GM18502 (cell line): ENCODE results near the gene DBNDD2.

Experiments
- ATAC-seq: cut with Tn5 transposase; IDR thresholded peaks from one replicate; pipeline ENCODE4 v1.9.1; 2021; ENCODE audit warnings: mild to moderate bottlenecking; ENCODE audit not compliant: unreplicated experiment, poor library complexity

Gene DBNDD2

GRCh38 chr20:45413479-45413878 is 5.4 kb downstream of the DBNDD2 start:
- no peak for ATAC-seq

- peak; percentile 76 for ATAC-seq
These were observed 7.9 kb downstream of the DBNDD2 start, which contains the start of gene PIGT for GRCh38 chr20:45415822-45416637. Gene PIGT, plus strand, starts transcription at chr20:45416141. Its CDS starts 16 bp downstream, at chr20:45416157.

- no peak for ATAC-seq
These were observed 8.8 kb downstream of the DBNDD2 start for GRCh38 chr20:45416917-45417316.

GRCh38 chr20:45419188-45420091 is 11.4 kb downstream of the DBNDD2 start:
- ATAC-seq: peak; percentile 61

GRCh38 chr20:45420125-45420524 is 12.0 kb downstream of the DBNDD2 start:
- ATAC-seq: no peak

- no peak for ATAC-seq
These were observed 15.6 kb downstream of the DBNDD2 start for GRCh38 chr20:45423700-45424099.

- no peak for ATAC-seq
These were observed 17.5 kb downstream of the DBNDD2 start for GRCh38 chr20:45425561-45425960.

- no peak for ATAC-seq
These were observed 18.4 kb downstream of the DBNDD2 start for GRCh38 chr20:45426320-45427016.

- no peak for ATAC-seq
These were observed 19.4 kb downstream of the DBNDD2 start for GRCh38 chr20:45427236-45428149.

GRCh38 chr20:45429618-45430017 is 21.5 kb downstream of the DBNDD2 start:
- no peak for ATAC-seq

- ATAC-seq: peak; percentile 68
These were observed 24.2 kb downstream of the DBNDD2 start for GRCh38 chr20:45432294-45432693.

- ATAC-seq: no peak
These were observed 25.2 kb downstream of the DBNDD2 start for GRCh38 chr20:45433316-45433715.

- ATAC-seq: no peak
These were observed 25.9 kb downstream of the DBNDD2 start for GRCh38 chr20:45433976-45434375.

GRCh38 chr20:45436732-45437485 is 28.8 kb downstream of the DBNDD2 start:
- peak; percentile 87 for ATAC-seq

GRCh38 chr20:45440424-45440823 is 32.3 kb downstream of the DBNDD2 start:
- no peak for ATAC-seq

GRCh38 chr20:45440891-45441685 is 33.0 kb downstream of the DBNDD2 start:
- ATAC-seq: no peak

GRCh38 chr20:45441746-45442145 is 33.7 kb downstream of the DBNDD2 start:
- ATAC-seq: no peak

GRCh38 chr20:45444050-45444449 is 36.0 kb downstream of the DBNDD2 start:
- ATAC-seq: no peak
